Lower leg skin (tissue), 4 donors: ENCODE data around the gene SLC49A3. TPM values are rescaled to one million over a fixed set of nuclear protein-coding genes. Genes with fewer than 3 reads are reported as not detected.
"Not testable (repeated sequence)": the region's sequence is repeated elsewhere in the genome, so short reads cannot be mapped to it uniquely, and the experiment has no call there.

Experiments used
- DNase-seq, 2 donors: peaks; one replicate each; pipeline ENCODE4 v3.0.0-alpha.2; 2019; ENCODE audit warnings: low spot score in 2 of 2
- H3K4me3 ChIP-seq: fragments of 200-600 bp; sonication (generic); 2 replicates; pipeline ENCODE4 v1.5.1; 2017; ENCODE audit warnings: mild to moderate bottlenecking, low read depth; ENCODE audit not compliant: poor library complexity, severe bottlenecking
- CTCF ChIP-seq, 3 donors: fragments of 450-650 bp; IDR thresholded peaks; one replicate each; pipeline ENCODE4 v1.5.1; 2016; ENCODE audit warnings: antibody characterized with exemption in 3 of 3, mild to moderate bottlenecking in 3 of 3, moderate library complexity in 2 of 3
- POLR2A ChIP-seq, 2 donors: fragments of 450-650 bp; IDR thresholded peaks; one replicate each; pipeline ENCODE4 v1.6.1; 2016 to 2017; ENCODE audit warnings: antibody characterized with exemption in 2 of 2, mild to moderate bottlenecking in 1 of 2, moderate library complexity in 1 of 2
- WGBS, 2 donors: methylation state at CpG; one replicate each; pipeline ENCODE4 v1.1.5; 2018; 5-methylcytosine and 5-hydroxymethylcytosine counted together
- intact Hi-C: fragments of 100-400 bp; cut with DNase I; formaldehyde crosslinking; loops from one replicate; pipeline ENCODE4 v1.15.0; 2023; ENCODE audit warnings: low total_unique reads
- total RNA-seq, 4 donors: library from RNA; depleted of rRNA; stranded (reverse); fragments of >200 nt; gene quantifications; one replicate each; pipeline ENCODE4 v1.1.0, GENCODE V29; 2016

Gene SLC49A3
- total RNA-seq, 4 donors from 2014 or later = 16.8 to 33.8 (median 22.7) TPM

DNA sequence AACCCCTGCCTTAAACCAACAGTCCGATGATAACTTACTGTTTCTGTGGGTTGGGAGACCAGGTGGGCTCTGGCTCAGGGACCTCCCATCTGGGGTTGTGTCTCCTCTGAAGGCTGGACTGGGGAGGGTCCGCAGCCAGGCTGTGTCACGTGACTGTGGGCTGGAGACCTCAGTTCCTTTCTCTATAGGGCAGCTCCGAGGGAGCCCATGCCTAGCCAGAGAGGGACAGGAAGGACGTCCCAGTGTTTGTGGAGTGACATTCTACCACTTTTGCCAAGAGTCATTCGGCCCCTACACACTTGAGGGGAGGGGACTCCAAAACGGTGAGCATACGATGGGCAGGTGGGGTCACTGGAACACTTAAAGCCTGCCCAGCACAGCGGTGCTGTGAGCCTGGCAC, 21.2 kb upstream of the SLC49A3 start:
- H3K4me3 ChIP-seq = no peak overlapping the region
- DNase-seq = no peak
- TF ChIP-seq CTCF (IDR thresholded peaks at IDR 0.05) = no peak
- no peak for TF ChIP-seq POLR2A (IDR thresholded peaks at IDR 0.05)
- intact Hi-C loops = no loop called here
- 68 to 84% methylated on average over 9 of the region's 9 CpGs for WGBS, 2 donors

DNA sequence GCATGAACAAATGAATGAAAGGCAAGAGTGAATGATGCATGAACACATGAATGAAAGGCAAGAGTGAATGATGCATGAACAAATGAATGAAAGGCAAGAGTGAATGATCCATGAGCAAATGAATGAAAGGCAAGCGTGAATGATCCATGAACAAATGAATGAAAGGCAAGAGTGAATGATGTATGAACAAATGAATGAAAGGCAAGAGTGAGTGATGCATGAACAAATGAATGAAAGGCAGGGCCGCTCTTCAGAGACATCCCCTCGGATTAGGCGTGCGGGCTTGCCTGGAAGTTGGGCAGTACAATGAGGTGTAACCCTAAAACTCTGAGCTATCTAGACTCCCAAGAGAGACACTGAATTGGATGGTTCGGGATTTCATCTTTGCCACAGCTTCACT, 20.4 kb upstream of the SLC49A3 start:
- TF ChIP-seq CTCF (IDR thresholded peaks at IDR 0.05) (no peak), POLR2A (IDR thresholded peaks at IDR 0.05) (no peak)
- intact Hi-C loops = no loop called here
- no peak for DNase-seq
- 85 to 92% methylated on average over 6 of the region's 6 CpGs for WGBS, 2 donors
- H3K4me3 ChIP-seq = no peak overlapping the region

GRCh38 chr4:708631-708933, 19.6 kb upstream of the SLC49A3 start:
- no peak overlapping the region for H3K4me3 ChIP-seq
- TF ChIP-seq CTCF (IDR thresholded peaks at IDR 0.05) (no peak), POLR2A (IDR thresholded peaks at IDR 0.05) (no peak)
- WGBS, 2 donors = 86 to 92% methylated on average over 6 of the region's 6 CpGs
- intact Hi-C loops = no loop called here
- no peak for DNase-seq

- intact Hi-C loops = no loop called here
- no peak for DNase-seq
- WGBS, 2 donors = 84 to 93% methylated on average over 6 of the region's 11 CpGs
- H3K4me3 ChIP-seq = no peak overlapping the region
- no peak for TF ChIP-seq POLR2A (IDR thresholded peaks at IDR 0.05)
- no peak for TF ChIP-seq CTCF (IDR thresholded peaks at IDR 0.05)
Measured at GRCh38 chr4:707929-708630, 19.1 kb upstream of the SLC49A3 start.

DNA sequence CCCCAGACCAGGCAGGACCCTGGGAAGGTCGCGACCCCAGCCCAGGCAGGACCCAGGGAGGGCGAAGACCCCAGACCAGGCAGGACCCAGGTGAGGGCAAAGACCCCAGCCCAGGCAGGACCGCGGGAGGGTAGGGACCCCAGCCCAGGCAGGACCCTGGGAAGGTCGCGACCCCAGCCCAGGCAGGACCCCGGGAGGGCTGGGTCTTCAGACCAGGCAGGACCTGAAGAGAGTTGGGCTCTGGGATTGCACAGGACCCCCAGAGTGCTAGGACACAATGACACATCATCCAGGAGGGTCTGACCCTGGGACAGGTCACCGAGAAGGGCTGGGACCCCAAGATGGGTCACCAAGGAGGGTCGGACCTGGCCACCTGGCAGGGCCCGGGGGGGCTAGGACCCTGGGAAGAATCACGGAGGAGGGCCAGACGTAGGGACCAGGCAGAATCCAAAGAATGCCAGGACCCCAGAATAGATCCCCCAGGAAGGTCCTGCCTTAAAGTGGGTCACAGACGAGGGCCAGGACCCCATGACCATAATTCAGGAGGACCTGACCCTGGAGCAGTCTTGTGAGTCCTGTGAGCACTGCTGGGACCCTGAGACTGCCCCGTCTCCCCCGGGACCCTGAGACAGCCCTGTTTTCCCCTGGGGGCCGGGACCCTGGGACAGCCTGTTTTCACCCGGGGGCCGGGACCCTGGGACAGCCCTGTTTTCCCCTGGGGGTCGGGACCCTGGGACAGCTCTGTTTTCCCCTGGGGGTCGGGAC, 18.1 kb upstream of the SLC49A3 start:
- H3K4me3 ChIP-seq = no peak overlapping the region
- intact Hi-C loops = no loop called here
- no peak for TF ChIP-seq POLR2A (IDR thresholded peaks at IDR 0.05)
- no peak for TF ChIP-seq CTCF (IDR thresholded peaks at IDR 0.05)
- no peak for DNase-seq
- WGBS, 2 donors = 40 to 46% methylated on average over 15 to 16 of the region's 21 CpGs

GRCh38 chr4:706083-706633, 17.2 kb upstream of the SLC49A3 start:
- H3K4me3 ChIP-seq = peak overlapping the region; percentile 96
- DNase-seq, intact Hi-C loops: not testable (repeated sequence)
- 2 to 5% methylated on average over 12 to 20 of the region's 21 CpGs for WGBS, 2 donors
